Anterior cingulate cortex (tissue), 58 donors: ENCODE data around the gene TTC3.
"Not testable (repeated sequence)": the region's sequence is repeated elsewhere in the genome, so short reads cannot be mapped to it uniquely, and the experiment has no call there.

Experiments
- DNase-seq, 58 donors: peaks; one replicate each; lab custom pipeline; 2025; lab: John Stamatoyannopoulos, UW

The TTC3 gene

DNA sequence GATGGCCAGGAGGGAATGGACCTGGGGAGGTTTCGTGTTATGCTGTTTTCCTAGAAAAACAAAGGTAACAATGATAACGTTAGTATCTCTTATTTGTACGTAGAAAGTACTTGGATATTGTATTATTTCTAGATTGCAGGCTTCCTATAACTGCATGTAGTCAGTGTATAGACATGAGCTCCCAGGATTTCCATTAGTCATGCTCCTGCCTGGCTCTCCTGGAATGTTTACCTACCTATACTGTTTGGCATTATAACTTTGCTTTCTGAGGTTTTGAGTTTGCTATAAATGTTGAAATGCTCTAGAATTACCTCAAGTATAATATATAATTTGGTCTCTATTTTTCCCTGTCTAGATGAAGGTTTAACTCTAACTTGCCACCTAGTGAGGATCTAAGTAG lies 66.1 kb downstream of the TTC3 start:
- DNase-seq: no peak

DNA sequence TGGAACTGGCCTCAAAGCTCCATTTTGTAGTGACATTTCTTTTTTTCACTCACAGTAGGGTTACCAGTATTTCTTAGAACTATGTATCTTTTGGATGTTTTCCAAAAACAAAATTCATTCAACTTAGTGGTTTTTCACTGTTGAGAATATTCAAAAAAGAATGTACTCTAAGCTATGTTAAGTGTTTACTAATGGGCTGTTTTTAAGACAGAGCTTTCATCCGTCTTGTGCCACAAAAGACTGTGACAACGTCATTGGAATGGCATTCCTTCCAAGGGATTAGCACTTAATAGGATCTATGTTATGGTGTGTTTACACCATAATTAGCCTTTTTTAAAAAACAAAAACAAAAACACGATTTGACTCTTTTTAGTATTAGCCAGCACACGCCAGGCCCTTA lies 66.8 kb downstream of the TTC3 start:
- no peak for DNase-seq

DNA sequence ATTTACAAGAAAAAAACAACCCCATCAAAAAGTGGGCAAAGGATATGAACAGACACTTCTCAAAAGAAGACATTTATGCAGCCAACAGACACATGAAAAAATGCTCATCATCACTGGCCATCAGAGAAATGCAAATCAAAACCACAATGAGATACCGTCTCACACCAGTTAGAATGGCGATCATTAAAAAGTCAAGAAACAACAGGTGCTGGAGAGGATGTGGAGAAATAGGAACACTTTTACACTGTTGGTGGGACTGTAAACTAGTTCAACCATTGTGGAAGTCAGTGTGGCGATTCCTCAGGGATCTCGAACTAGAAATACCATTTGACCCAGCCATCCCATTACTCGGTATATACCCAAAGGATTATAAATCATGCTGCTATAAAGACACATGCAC lies 70.3 kb downstream of the TTC3 start:
- not testable (repeated sequence) for DNase-seq

DNA sequence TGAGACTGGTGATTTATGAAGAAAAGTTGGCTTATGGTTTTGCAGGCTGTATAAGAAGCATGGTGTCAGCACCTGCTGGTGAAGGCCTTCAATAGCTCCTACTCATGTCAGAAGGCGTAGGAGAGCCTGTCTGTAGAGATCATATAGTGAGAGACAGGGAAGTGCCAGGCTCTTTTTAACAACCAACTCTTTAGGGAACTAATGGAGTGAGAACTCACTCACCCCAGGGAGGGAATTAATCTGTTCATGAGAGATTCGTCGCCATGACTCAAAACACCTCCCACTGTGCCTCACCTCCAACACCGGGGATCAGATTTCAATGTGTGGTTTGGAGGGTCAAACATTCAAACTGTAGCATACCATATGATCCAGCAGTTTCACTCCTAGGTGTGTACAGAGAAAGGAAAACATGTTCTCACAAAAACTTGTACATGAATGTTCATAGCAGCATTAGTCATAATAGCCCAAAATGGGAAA lies 72.6 kb downstream of the TTC3 start:
- DNase-seq: no peak

DNA sequence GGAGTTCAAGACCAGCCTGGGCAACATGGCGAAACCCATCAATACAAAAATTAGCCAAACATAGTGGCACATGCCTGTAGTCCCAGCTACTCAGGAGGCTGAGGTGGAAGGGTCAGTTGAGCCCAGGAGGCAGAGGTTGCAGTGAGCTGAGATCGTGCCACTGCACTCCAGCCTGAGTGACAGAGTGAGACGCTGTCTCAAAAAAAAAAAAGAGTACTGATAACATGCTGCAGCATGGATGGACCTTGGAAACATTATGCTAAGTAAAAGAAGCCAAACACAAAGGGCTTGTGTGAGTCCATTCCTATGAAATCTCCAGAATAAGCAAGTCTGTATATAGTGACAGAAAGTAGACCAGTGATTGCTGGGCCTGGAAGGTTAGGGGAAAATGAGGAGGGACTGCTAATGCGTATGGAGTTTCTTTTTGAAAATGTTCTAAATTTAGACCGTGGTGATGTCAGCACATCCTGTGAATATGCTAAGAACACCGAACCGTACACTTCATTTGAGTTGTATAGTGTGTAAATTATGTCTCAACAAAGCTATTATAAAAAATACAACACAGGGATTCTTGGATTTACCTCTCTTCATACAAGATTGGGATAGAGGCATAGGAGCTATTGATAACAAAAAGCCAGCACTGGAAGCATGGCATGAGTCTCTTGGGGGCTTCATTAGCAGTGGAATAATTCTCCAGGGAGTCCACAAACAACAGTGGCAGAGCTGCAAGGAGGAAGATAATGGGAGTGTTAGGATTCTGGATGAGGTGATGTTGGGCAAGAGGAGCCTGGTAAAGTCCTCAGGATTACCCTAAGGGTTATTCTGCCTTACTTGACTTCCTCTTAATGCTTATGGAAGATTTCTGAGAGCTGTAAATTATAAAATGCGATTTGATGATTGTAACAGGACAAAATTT lies 73.5 kb downstream of the TTC3 start:
- DNase-seq: no peak

DNA sequence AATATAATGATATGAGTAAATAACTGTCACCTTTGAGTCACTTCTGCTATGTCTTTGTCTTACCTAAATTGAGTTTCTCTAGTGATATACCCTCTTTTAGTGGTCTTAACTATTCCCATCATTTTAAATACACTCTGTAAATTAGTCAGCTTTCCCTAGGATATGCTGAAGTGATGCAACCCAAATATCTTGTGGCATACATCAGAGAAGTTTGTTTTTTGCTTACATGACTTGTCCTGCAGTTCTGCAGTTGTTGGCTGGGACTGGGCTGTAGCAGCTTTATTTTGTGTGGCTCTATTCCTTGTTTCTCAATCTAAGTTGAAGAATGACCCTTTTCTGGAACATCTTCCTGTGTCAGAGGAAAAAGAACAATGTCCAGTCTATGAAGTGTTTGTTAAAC lies 76.4 kb downstream of the TTC3 start:
- no peak for DNase-seq

DNA sequence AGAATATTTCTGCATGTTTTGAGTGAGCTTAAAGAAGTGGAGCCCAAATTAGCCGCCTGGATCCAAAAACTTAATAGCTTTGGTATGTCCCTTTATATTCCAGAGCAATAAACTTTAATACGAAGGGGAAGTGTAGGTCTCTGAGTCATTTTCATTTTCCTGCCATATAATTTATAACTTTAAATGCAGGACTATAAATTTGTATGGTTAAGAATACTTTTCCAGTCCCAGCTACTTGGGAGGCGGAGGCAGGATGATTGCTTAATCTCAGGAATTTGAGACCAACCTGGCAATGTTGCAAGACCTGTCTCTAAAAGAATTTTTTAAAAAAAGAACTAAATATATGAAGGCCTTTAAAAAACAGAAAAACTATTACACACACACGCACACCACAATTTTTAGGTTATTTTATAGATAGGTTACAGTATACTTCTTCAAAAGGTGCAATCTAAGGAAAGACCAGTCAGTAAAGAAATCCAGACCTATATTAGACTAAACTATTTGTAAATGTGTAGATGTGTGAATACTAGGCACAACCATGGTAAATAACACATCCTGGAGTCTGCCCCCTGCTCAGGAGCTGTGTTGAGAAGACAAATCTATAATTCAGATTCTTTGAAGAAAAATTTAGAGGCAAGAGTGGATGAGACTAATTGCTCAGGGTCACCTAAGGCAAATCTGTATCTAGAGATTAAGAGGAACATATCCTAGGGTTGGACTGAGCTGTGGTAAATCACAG lies 80.3 kb downstream of the TTC3 start:
- no peak for DNase-seq

DNA sequence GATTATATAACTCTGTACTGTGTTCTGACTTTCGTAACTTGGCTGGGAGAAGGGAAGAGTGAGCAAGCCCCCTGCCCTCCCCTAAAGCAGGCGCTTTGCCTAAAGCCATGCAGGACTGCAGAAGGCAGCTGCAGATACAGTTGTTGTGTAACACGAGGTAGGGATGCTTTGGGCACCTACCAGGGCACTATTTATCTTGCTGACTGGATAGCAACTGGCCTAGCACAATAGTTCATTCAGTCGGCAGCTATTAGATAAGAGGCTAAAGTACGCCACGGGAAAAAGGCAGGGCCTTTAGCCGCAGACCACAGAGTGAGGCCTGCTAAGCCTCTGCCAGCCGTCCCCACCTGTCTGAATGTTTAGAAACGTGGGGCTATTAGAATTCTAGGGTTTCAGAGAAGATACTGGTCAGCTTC lies 80.9 kb downstream of the TTC3 start:
- peak in 3 of 58 donors; percentile 5 to 21 (median 8) for DNase-seq

DNA sequence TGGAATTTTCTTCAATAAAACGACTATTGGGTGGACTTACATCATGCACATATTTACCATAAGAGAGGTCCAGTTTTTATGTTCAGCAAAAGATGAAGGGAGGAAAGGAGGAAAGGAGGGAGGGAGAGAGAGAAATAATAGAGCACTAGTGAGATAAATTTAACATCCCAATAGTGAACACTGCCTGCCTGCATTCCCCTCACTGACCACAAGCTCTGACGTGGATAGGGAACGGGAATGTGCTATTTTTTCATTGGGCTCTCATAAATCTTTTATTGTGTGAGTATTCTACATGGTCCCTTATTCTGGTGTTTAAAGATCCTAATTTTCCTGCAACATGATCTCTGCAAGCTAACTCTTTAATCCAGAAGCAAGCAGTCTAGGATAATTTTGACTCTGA lies 82.1 kb downstream of the TTC3 start:
- no peak for DNase-seq

DNA sequence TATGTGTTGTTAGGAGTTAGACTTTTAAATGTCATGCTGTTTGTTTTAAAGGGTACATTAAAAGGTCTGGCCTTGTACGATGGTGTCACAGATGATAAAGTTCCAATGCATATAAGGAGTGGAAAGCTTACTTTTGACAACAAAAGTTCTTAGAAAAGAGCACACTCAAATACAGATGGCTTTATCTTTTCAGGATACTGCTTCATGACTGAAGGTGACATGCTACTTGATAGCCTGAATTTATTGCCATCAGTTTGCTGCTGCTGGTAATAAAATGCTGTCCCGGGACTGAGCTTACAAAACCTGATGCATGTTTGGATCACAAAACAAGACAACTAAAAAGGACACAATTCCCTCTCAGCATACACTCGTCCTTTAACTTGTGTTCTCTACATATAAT lies 84.9 kb downstream of the TTC3 start:
- DNase-seq: no peak

DNA sequence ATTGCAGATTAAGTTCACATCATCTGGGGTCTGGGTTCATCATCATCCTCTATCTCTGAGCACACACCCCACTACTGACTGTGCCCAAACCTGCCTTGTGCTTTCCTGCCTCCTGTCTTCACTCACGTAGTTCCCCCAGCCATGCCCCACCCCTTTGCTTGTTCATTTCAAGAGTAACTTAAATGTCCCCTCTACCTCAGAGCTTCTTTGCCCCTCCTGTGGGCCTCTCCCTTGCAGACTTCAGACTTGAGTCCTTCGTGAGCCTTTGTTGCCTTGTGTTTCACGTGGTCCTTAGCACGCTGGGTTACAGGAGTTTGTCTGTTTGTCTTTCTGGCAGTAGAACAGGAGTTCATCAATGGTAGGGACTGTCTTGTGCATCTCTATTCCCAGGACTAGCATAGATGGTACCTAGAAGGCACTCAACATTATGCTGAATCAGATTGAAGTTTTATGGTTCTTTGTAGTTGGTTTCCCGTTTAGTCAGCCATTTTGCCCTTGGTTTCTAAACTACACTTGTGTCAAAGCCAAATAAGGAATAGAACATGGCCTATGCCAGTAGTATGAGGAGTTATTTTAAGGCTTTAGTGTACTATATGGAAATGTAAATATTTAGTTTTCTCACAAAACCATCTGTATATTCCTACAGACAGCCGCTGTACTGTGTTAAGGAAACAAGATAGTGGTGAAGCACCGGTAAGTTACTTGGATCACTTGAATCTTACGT lies 86.2 kb downstream of the TTC3 start:
- DNase-seq: no peak

DNA sequence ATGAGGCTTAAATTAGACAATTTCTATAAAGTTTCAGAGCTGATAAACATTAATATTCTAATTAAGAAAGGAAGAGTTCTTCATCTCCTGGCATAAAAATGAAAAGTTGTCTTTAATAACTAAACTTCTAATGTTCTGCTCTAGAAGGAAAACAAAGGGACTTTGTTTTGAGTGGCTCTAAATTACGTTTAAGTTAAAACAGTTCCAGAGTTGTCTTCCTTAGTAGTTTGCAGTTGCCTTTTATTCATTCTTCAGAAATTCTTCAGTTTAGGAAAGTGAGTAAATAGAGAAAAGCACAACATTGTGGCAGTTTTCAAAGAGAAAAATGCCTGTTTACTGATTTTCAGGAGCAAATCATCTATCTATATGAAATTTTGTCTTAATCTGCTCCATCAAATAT lies 86.9 kb downstream of the TTC3 start:
- DNase-seq: no peak

DNA sequence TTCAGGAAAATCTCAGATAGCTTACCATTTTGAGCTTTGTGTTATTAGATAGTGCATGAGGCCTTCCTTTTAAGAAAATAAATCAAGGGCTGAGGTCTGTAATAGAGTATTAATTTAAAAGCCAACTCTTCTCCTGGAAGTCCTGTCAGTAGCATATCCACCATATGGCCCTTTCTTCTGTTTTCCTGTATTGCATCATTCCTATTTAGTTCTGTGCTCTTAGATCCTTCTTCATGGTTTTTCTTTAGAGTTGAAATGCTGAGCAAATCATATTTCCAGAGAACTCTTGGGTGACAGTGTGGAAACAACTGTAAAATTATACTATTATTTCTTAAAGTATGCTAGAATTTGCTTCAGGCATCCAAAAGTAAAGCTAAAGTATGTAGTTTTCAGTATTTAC lies 91.7 kb downstream of the TTC3 start:
- no peak for DNase-seq

DNA sequence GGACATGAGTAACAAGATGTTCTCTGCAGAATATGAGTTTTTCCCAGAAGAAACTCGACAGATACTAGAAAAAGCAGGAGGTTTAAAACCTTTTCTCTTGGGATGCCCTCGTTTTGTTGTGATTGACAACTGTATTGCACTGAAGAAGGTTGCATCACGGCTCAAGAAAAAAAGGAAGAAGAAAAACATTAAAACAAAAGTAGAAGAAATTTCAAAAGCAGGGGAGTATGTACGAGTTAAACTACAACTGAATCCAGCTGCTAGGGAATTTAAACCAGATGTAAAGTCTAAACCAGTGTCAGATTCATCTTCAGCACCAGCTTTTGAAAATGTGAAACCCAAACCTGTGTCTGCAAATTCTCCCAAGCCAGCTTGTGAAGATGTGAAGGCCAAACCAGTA lies 92.5 kb downstream of the TTC3 start:
- no peak for DNase-seq

DNA sequence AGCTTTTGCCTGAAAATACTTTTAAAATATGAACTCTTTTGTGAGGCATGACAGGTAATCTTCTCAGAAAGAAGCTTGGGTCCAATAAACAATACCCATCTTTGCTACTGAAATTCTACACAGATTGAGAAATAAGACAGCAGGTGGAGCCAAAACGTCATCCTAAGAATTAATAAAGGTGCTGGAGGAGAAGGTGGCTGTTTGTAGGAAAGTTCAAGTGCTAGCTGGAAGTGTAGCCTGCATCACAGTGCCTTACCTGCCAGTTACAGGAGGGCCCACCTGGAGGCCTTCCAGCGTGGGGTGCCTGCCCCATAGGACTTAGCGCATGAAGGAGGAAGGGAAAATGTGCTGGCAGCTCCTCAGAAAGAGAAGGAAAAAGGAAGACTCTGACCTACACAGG lies 93.7 kb downstream of the TTC3 start:
- DNase-seq: no peak

DNA sequence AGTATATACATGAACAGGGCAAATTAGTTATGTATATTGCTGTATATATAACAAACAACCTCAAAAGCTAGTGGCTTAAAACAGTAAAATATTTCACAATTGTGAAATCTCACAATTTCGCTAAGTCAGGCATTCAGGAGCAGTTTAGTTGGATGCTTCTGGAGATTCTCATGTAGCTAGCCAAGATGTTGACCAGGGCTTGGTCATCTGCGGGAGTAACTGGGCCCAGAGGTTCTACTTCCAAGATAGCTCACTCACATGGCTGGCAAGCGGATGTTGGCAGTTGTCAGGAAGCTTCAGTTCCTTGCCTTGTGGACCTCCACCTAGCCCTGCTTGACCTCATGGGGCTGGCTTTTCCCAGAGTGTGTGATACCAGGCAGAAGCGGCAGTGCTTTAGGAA lies 95.6 kb downstream of the TTC3 start:
- no peak for DNase-seq

DNA sequence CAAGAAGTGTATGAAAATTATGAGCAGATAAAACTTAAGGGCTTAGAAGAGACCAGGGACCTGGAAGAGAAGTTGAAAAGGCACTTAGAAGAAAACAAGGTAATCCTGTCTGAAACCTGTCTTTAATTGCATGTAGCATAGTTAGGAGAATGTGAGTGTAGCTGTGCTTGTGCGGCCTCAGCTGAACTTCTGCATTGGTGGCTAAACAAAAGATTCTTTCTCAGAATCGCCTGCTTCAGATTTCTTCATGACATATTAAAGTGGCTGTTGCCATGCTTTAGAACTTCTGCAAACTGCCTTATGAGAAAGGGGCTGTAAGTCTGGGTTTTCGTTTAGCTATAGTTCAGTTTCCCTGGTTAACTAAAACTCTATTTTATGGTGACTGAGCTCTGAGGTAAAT lies 99.6 kb downstream of the TTC3 start:
- no peak for DNase-seq

DNA sequence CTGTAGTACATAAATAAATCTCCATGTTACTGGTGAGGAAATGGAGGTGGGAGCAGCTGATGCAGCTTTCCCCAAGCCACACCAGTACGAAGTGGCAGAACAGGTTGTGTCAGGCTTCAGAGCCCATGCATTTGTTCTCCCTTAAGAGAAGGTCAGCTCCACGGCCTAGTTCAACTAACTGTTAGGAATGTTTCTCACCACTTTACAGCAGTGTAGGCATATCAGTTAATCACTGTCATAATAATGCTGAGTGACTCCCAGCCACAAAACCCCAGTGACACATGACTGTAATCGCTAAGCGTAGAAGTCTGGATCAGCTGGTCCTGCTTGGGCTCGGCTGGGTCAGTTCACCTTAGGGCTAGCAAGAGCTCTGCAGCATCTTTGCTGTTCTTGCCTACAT lies 103.7 kb downstream of the TTC3 start:
- no peak for DNase-seq

DNA sequence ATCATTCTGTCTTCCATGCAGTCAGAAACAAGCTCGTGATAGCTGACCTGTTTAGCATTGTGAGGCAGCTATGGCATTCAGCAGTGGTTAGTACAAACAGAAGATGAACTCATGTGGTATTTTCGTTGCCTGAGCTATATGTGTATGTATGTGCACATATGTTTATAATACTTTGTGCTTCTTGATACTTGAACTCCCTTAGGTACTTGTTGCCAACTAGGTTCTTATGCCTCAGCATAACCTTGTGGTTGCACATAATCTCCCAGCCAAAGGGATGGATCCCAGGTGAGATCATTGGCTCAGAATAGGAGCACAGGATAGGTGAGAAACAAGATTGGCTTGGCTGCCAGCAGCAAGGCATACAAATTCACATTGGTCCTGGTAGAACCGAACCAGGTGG lies 108.0 kb downstream of the TTC3 start:
- no peak for DNase-seq

DNA sequence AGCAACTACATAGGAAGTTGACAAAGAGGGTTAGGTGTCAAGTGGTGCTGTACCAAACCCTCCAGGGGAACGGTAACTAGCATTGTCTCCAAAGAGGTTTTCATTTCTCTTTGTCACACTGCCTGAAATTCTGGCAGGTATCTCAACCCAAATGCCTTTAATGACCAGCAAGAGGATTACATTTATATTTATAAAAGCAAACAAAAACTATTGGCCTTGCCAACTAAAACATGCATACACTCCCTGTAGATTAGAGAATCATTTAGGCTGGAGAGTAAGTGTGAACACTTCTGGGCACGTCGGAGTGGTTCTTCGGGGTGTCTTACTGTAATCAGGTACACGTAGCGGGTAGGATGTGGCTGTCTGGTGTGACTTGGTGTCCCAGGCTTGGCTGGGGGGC lies 109.2 kb downstream of the TTC3 start:
- no peak for DNase-seq

DNA sequence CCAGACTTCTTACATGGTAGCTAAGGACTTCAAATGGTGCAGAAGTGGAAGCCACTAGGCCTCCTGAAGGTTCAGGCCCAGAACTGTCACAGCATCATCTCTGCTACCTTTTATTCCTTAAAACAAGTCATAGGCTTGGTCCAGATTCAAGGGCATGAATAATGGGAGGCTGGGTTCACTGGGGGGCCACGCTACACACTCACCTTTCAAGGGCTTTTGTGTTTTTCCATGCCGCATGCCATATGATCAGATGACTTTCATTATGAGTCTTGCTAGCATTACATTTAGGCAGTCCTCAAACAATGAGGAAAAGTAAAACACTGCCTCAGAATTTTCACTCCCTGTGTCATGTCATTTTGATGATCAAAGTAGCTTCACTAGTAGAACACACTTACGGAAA lies 110.7 kb downstream of the TTC3 start:
- no peak for DNase-seq
